Thyroid gland (tissue), 4 donors: ENCODE data around the gene TBC1D1.

Experiments
- POLR2A ChIP-seq, 2 donors: fragments of 450-650 bp; IDR thresholded peaks; one replicate each; pipeline ENCODE4 v1.6.1; 2017; ENCODE audit warnings: antibody characterized with exemption in 2 of 2, mild to moderate bottlenecking in 2 of 2, moderate library complexity in 1 of 2
- TF ChIP-seq, protein P1 (sequence below), 6 experiments: fragments of 200-600 bp in 3 of 6; fragments of 450-650 bp in 3 of 6; sonication (generic) in 3 of 6; IDR thresholded peaks; one replicate each; pipeline ENCODE4 v1.5.1; 2016 to 2019; ENCODE audit warnings: antibody characterized with exemption in 6 of 6, mild to moderate bottlenecking in 2 of 6, inconsistent platforms in 1 of 6, moderate library complexity in 1 of 6

DNA sequence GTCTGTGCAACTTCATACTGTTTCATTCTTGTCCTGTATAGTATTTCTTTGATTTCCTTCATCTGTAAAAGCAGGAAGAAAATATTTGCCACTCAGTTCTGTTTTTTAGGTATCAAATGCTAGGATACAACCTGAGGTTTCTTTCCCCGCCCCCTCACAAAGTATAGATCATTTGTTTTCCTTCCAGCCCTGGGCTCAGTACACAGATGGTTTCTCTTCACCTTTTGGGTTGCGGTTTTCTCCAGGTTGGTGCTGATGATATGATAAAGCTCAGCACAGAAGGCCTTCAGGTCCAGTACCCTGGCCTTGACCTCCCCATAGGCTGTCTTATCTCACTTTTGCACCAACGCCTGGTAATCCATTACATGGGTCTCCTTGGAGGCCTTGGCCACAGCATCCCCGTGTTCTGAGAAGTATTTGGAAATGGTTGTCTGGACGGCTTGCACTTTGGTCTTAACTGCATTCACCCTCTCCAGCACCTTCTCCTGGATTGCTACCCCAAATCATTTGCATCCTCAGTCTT, 104.5 kb downstream of the TBC1D1 start:
- TF ChIP-seq, protein P1, sequence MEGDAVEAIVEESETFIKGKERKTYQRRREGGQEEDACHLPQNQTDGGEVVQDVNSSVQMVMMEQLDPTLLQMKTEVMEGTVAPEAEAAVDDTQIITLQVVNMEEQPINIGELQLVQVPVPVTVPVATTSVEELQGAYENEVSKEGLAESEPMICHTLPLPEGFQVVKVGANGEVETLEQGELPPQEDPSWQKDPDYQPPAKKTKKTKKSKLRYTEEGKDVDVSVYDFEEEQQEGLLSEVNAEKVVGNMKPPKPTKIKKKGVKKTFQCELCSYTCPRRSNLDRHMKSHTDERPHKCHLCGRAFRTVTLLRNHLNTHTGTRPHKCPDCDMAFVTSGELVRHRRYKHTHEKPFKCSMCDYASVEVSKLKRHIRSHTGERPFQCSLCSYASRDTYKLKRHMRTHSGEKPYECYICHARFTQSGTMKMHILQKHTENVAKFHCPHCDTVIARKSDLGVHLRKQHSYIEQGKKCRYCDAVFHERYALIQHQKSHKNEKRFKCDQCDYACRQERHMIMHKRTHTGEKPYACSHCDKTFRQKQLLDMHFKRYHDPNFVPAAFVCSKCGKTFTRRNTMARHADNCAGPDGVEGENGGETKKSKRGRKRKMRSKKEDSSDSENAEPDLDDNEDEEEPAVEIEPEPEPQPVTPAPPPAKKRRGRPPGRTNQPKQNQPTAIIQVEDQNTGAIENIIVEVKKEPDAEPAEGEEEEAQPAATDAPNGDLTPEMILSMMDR (IDR thresholded peaks at IDR 0.05) = no peak
- no peak for TF ChIP-seq POLR2A (IDR thresholded peaks at IDR 0.05)
